Adrenal gland (tissue), 5 donors: ENCODE results near the gene MATR3.

Source experiments
- POLR2A ChIP-seq, 2 donors: fragments of 450-650 bp; IDR thresholded peaks; one replicate each; pipeline ENCODE4 v1.6.1; 2017; ENCODE audit warnings: antibody characterized with exemption in 2 of 2, mild to moderate bottlenecking in 2 of 2, moderate library complexity in 1 of 2
- TF ChIP-seq, protein P1 (sequence below), 6 experiments: fragments of 450-650 bp in 4 of 6; fragments of 200-600 bp in 2 of 6; sonication (generic) in 1 of 6; IDR thresholded peaks; 1 replicate in 5 of 6; 2 replicates in 1 of 6; pipeline versions ENCODE4 v1.5.1 to v1.8.0; 2016 to 2021; ENCODE audit warnings: antibody characterized with exemption in 6 of 6, mild to moderate bottlenecking in 2 of 6, moderate library complexity in 1 of 6
- donor health status: DM: no; HTN: no; CAD: no.

DNA sequence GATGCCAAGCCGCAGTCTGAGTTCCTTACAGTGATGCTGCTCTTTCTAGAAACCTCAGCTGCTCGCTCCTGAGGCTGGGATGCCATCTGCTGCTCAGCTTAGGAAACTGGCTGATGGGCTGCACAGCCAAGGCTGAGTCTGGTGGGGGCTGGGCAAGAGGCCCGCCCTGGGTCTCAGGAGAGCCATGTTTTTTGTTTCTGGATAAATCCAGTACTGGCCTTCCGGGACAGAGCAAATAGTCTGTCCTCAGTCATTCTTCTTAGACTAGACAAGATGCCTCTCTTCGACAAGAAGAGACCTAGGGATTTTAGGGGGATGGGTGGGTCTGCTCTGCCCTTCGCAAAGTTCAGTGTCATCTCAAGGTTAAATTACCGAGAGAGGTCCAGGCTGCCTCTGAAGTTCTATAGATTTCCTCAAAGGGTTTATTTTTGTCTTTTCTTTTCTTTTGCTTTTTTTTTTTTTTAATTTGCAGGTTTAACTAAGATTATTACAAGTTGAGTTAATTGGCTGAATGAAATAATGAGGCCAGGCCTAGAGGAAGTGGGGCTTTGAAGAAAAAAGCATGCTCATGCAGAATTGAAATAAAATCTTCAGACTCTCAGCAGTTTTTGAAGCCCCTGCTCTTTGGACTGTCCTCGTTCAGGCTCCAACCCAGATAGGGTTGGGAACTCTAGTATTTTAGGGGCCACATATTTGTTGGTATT lies 30.6 kb upstream of the MATR3 start:
- TF ChIP-seq POLR2A (IDR thresholded peaks at IDR 0.05) = no peak
- TF ChIP-seq, protein P1, sequence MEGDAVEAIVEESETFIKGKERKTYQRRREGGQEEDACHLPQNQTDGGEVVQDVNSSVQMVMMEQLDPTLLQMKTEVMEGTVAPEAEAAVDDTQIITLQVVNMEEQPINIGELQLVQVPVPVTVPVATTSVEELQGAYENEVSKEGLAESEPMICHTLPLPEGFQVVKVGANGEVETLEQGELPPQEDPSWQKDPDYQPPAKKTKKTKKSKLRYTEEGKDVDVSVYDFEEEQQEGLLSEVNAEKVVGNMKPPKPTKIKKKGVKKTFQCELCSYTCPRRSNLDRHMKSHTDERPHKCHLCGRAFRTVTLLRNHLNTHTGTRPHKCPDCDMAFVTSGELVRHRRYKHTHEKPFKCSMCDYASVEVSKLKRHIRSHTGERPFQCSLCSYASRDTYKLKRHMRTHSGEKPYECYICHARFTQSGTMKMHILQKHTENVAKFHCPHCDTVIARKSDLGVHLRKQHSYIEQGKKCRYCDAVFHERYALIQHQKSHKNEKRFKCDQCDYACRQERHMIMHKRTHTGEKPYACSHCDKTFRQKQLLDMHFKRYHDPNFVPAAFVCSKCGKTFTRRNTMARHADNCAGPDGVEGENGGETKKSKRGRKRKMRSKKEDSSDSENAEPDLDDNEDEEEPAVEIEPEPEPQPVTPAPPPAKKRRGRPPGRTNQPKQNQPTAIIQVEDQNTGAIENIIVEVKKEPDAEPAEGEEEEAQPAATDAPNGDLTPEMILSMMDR (IDR thresholded peaks at IDR 0.05) = peak; percentile 74 to 97 (median 89)
